SK-N-MC (cell line): ENCODE measurements around the gene NTF3.

Source experiments
- DNase-seq: peaks from one replicate; pipeline ENCODE4 v3.0.0-alpha.2; 2011; ENCODE audit warnings: low read depth, low spot score
- H3K27ac ChIP-seq: fragments of 200-600 bp; sonication (generic); 2 replicates; pipeline ENCODE4 v1.5.1; 2016; ENCODE audit warnings: mixed run types
- H3K36me3 ChIP-seq: fragments of 200-600 bp; sonication (generic); 2 replicates; pipeline ENCODE4 v1.6.1; 2017; ENCODE audit warnings: antibody characterized with exemption, low read length, mixed read lengths; ENCODE audit not compliant: insufficient read depth
- H3K4me3 ChIP-seq: fragments of 200-600 bp; sonication (generic); 2 replicates; pipeline ENCODE4 v1.5.1; 2016
- H3K9ac ChIP-seq: fragments of 200-600 bp; sonication (generic); 2 replicates; pipeline ENCODE4 v1.8.0; 2017; ENCODE audit warnings: mixed run types, mixed read lengths; ENCODE audit not compliant: insufficient read length
- H3K9me3 ChIP-seq: fragments of 200-600 bp; sonication (generic); 2 replicates; pipeline ENCODE4 v1.6.1; 2017; ENCODE audit warnings: low read depth, mild to moderate bottlenecking, antibody characterized with exemption, low read length, moderate library complexity, mixed read lengths
- EZH2 ChIP-seq: fragments of 200-600 bp; sonication (generic); IDR thresholded peaks from one replicate; pipeline ENCODE4 v1.6.1; 2017; ENCODE audit warnings: antibody characterized with exemption
- FOXP2 ChIP-seq: optimal IDR thresholded peaks from 2 replicates; pipeline ENCODE3; 2011; ENCODE audit warnings: mild to moderate bottlenecking, moderate library complexity; ENCODE audit not compliant: insufficient read depth; ENCODE audit errors: extremely low read length, control extremely low read depth
- POLR2AphosphoS5 ChIP-seq: IDR thresholded peaks from 2 replicates; pipeline ENCODE4 v1.6.1; 2012; ENCODE audit warnings: mild to moderate bottlenecking, low read depth, low read length, borderline replicate concordance

NTF3 gene

GRCh38 chr12:5459051-5459782 lies 27.3 kb downstream of the NTF3 start:
- H3K9me3 ChIP-seq: no peaks in the 10 kb centered on the region
- no peak overlapping the region for H3K27ac ChIP-seq
- no peak for DNase-seq
- no peak overlapping the region for H3K4me3 ChIP-seq
- no peak overlapping the region for H3K9ac ChIP-seq
- TF ChIP-seq FOXP2 (no peak), POLR2AphosphoS5 (no peak), EZH2 (no peak)
- no peaks in the 10 kb centered on the region for H3K36me3 ChIP-seq

GRCh38 chr12:5460817-5461216 lies 28.9 kb downstream of the NTF3 start:
- DNase-seq: no peak

DNA sequence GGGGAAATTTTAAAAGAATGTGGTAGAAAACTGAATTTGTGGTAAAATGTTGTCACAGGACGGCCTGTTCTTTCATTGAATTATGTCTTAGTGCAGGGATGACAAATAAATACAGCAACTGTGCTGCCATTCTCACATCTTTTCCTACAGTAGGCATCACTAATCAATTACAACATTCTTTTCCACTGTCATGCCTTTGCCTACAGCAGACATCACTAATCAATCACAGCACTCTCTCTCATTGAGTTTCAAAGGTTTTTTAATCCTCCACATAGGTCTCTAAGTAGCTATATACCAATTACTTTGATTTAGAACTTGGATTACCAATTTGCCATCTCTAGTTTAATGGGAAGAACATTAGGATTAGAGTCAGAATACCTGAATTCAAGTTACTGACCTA lies 30.1 kb downstream of the NTF3 start:
- no peak overlapping the region for H3K9ac ChIP-seq
- no peak overlapping the region for H3K27ac ChIP-seq
- no peaks in the 10 kb centered on the region for H3K9me3 ChIP-seq
- no peak overlapping the region for H3K4me3 ChIP-seq
- DNase-seq: no peak
- TF ChIP-seq FOXP2: no peak
- no peak for TF ChIP-seq EZH2
- no peak for TF ChIP-seq POLR2AphosphoS5
- no peaks in the 10 kb centered on the region for H3K36me3 ChIP-seq

More at GRCh38 chr12:5460817-5461216, 28.9 kb downstream of the NTF3 start:
- Histone ChIP-seq H3K4me3 (no peak overlapping the region), H3K36me3 (no peaks in the 10 kb centered on the region), H3K27ac (no peak overlapping the region), H3K9ac (no peak overlapping the region), H3K9me3 (no peaks in the 10 kb centered on the region)
- TF ChIP-seq POLR2AphosphoS5: no peak
- TF ChIP-seq FOXP2: no peak
- no peak for TF ChIP-seq EZH2

- no peak overlapping the region for H3K27ac ChIP-seq
- no peak for DNase-seq
- no peak overlapping the region for H3K4me3 ChIP-seq
- H3K9me3 ChIP-seq: no peaks in the 10 kb centered on the region
- H3K36me3 ChIP-seq: no peaks in the 10 kb centered on the region
- no peak for TF ChIP-seq POLR2AphosphoS5
- no peak for TF ChIP-seq EZH2
- TF ChIP-seq FOXP2: no peak
- H3K9ac ChIP-seq: no peak overlapping the region
Observed at GRCh38 chr12:5464096-5464495, 32.2 kb downstream of the NTF3 start.

- H3K9me3 ChIP-seq: no peaks in the 10 kb centered on the region
Observed at GRCh38 chr12:5465384-5465783, 33.5 kb downstream of the NTF3 start.

DNA sequence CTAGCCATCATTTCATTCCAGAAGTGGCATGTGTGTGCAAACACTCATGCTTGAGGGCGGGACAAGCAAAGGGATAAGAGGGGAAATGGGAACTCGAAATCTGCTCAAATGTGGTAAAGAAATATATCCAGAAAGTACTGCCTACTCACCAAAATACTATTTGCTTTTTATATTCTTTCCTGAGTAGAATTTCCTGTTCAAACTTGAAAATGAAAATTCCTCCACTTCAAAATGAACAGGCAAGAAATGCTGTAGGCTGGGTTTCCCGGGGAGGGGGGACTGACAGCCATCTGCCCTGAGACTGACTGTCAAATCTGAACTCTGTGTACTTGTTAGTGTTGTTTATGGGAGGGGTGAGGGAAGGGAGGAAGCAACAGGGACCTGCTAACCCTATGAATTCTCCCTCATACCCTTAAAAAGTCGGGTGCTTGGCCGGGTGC lies 34.6 kb downstream of the NTF3 start:
- H3K4me3 ChIP-seq: no peak overlapping the region
- no peaks in the 10 kb centered on the region for H3K36me3 ChIP-seq
- no peak for TF ChIP-seq POLR2AphosphoS5
- no peak for TF ChIP-seq FOXP2
- TF ChIP-seq EZH2: no peak
- H3K9me3 ChIP-seq: no peaks in the 10 kb centered on the region
- DNase-seq: no peak
- no peak overlapping the region for H3K9ac ChIP-seq
- no peak overlapping the region for H3K27ac ChIP-seq

More at GRCh38 chr12:5465384-5465783, 33.5 kb downstream of the NTF3 start:
- no peak overlapping the region for H3K27ac ChIP-seq
- no peak for TF ChIP-seq EZH2
- no peak for TF ChIP-seq FOXP2
- TF ChIP-seq POLR2AphosphoS5: no peak
- DNase-seq: no peak
- H3K9ac ChIP-seq: no peak overlapping the region
- no peaks in the 10 kb centered on the region for H3K36me3 ChIP-seq
- no peak overlapping the region for H3K4me3 ChIP-seq

DNA sequence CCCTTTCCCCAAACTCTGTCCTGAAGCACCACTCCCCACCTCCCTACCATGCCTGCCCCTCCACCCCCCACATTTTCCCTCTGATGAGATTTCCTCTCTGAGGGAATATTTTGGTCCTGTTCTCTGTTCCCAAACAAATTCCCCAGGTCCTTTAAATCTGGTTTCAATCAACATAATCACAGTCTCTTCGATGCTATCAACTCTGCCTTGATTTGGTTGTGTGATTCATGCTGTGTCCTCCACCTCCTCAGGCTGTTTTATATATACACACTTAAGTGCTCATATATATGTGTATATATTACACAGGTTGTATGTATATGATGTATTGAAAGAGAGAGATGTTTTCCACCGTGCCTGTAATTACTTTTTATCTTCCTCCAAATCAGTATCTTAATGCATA lies 36.0 kb downstream of the NTF3 start:
- no peaks in the 10 kb centered on the region for H3K9me3 ChIP-seq
- no peaks in the 10 kb centered on the region for H3K36me3 ChIP-seq
- TF ChIP-seq FOXP2 (no peak), EZH2 (no peak), POLR2AphosphoS5 (no peak)
- DNase-seq: no peak
- H3K27ac ChIP-seq: no peak overlapping the region
- no peak overlapping the region for H3K4me3 ChIP-seq
- H3K9ac ChIP-seq: no peak overlapping the region

DNA sequence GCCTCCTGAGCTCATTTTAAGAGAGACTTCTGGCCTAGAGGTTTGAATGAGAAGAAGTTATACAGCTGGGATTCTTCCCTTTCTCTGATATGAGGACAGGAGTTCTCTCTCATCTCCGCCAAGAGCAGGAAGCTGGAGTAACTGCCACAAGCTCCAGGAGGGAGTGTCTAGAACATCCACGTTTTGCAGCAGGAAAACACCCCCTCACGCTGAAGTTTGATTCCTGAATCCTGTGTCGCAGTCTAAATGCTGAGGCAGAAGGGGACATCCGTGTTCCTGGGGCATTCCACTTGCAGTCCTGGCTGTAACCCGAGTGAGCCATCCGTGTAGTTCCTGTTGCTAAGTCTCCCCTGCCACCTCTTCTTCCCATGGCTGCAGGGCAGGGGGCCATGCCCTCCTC lies 38.3 kb downstream of the NTF3 start:
- DNase-seq: no peak
- Histone ChIP-seq H3K36me3 (no peaks in the 10 kb centered on the region), H3K4me3 (no peak overlapping the region), H3K9me3 (no peaks in the 10 kb centered on the region), H3K9ac (no peak overlapping the region), H3K27ac (no peak overlapping the region)
- TF ChIP-seq EZH2 (no peak), POLR2AphosphoS5 (no peak), FOXP2 (no peak)

- H3K27ac ChIP-seq: no peak overlapping the region
- no peak for DNase-seq
- H3K9ac ChIP-seq: no peak overlapping the region
- TF ChIP-seq FOXP2: no peak
- no peak for TF ChIP-seq EZH2
- TF ChIP-seq POLR2AphosphoS5: no peak
- H3K4me3 ChIP-seq: no peak overlapping the region
- H3K36me3 ChIP-seq: no peaks in the 10 kb centered on the region
- no peaks in the 10 kb centered on the region for H3K9me3 ChIP-seq
Observed at GRCh38 chr12:5470703-5471102, 38.8 kb downstream of the NTF3 start.
